GM21447 (cell line): ENCODE data around the gene EIF4H.
"Not testable (repeated sequence)": the region's sequence is repeated elsewhere in the genome, so short reads cannot be mapped to it uniquely, and the experiment has no call there.

Experiments used
- ATAC-seq: cut with Tn5 transposase; IDR thresholded peaks from one replicate; pipeline ENCODE4 v1.9.1; 2021; ENCODE audit not compliant: unreplicated experiment

The EIF4H gene

GRCh38 chr7:74174606-74175082 is 488 bp downstream of the EIF4H start:
- peak; percentile 28 for ATAC-seq

- no peak for ATAC-seq
These were observed 1.2 kb downstream of the EIF4H start for GRCh38 chr7:74175340-74175739.

GRCh38 chr7:74176555-74176954 is 2.4 kb downstream of the EIF4H start:
- ATAC-seq: no peak

GRCh38 chr7:74178632-74179031 is 4.5 kb downstream of the EIF4H start:
- ATAC-seq: no peak

- no peak for ATAC-seq
These were observed 5.9 kb downstream of the EIF4H start for GRCh38 chr7:74179935-74180604.

GRCh38 chr7:74180866-74181265 is 6.7 kb downstream of the EIF4H start:
- ATAC-seq: no peak

GRCh38 chr7:74181821-74182220 is 7.7 kb downstream of the EIF4H start:
- ATAC-seq: no peak

- ATAC-seq: no peak
These were observed 8.4 kb downstream of the EIF4H start for GRCh38 chr7:74182453-74183090.

GRCh38 chr7:74183142-74183541 is 9.0 kb downstream of the EIF4H start:
- no peak for ATAC-seq

- no peak for ATAC-seq
These were observed 9.7 kb downstream of the EIF4H start for GRCh38 chr7:74183653-74184450.

GRCh38 chr7:74185016-74185415 is 10.9 kb downstream of the EIF4H start:
- ATAC-seq: no peak

- no peak for ATAC-seq
These were observed 11.5 kb downstream of the EIF4H start for GRCh38 chr7:74185636-74186035.

- ATAC-seq: no peak
These were observed 13.9 kb downstream of the EIF4H start for GRCh38 chr7:74187915-74188675.

GRCh38 chr7:74190259-74190658 is 16.1 kb downstream of the EIF4H start:
- no peak for ATAC-seq

GRCh38 chr7:74191231-74191630 is 17.1 kb downstream of the EIF4H start:
- no peak for ATAC-seq

GRCh38 chr7:74193054-74193453 is 18.9 kb downstream of the EIF4H start:
- ATAC-seq: no peak

- ATAC-seq: no peak
These were observed 19.8 kb downstream of the EIF4H start for GRCh38 chr7:74193913-74194312.

- no peak for ATAC-seq
These were observed 20.5 kb downstream of the EIF4H start for GRCh38 chr7:74194686-74195085.

GRCh38 chr7:74195139-74195860 is 21.1 kb downstream of the EIF4H start:
- ATAC-seq: not testable (repeated sequence)

GRCh38 chr7:74195968-74196654 is 22.0 kb downstream of the EIF4H start:
- ATAC-seq: not testable (repeated sequence)
